ENCODE data around the gene ACP1.
"Not testable (repeated sequence)": the region's sequence is repeated elsewhere in the genome, so short reads cannot be mapped to it uniquely, and the experiment has no call there.

The ACP1 gene

DNA sequence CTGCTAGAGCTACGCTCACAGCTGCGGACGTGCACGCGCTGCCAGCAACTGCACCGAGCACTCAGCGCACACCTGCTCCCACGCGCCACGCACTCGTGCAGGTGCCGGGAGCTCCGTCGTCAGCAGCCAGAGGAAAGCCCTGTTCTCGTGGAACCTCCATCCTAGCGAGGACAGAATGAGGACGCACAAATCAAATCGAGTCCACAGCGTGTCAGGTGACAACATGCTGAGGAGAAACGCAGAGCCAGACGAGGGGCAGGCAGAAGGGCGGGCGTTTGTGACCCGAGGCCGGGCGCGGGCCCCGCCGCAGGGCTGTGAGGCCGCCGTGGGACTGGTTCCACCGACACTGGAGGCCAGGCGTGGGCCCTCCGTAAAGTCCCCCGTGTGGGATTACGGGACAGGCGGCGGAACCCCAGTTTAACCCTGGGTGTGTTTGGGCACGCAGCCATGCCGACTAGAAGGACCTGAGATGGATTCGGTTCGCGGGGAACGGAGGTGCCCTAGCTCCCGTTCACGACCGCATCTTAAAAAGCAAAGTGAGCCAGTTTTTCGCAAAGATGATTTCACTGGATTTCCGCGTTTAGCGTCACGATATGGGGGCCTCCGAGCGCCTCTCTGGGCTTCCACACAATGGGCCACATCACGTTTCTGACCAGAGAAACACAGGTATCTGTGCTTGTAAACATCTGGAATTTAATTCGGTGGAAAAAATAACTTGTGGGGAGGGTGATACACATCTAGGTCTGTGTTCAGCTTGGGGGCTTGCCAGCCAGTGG is 50.0 kb downstream of the ACP1 start:
- no peak for DNase-seq

DNA sequence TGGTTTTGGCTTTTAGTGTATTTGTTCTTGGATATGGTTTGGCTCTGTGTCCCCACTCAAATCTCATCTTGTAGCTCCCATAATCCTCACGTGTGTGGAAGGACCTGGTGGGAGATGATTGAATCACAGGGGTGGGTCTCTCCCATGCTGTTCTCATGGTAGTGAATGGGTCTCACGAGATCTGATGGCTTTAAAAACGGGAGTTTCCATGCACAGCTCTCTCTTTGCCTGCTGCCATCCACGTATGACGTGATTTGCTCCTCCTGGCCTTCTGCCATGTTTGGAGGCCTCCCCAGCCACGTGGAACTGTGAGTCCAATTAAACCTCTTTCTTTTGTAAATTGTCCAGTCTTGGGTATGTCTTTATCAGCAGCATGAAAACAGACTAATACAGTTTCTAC is 51.2 kb downstream of the ACP1 start:
- DNase-seq, result not testable (repeated sequence)

GRCh38 chr2:316381-316780 is 51.6 kb downstream of the ACP1 start:
- no peak for DNase-seq

DNA sequence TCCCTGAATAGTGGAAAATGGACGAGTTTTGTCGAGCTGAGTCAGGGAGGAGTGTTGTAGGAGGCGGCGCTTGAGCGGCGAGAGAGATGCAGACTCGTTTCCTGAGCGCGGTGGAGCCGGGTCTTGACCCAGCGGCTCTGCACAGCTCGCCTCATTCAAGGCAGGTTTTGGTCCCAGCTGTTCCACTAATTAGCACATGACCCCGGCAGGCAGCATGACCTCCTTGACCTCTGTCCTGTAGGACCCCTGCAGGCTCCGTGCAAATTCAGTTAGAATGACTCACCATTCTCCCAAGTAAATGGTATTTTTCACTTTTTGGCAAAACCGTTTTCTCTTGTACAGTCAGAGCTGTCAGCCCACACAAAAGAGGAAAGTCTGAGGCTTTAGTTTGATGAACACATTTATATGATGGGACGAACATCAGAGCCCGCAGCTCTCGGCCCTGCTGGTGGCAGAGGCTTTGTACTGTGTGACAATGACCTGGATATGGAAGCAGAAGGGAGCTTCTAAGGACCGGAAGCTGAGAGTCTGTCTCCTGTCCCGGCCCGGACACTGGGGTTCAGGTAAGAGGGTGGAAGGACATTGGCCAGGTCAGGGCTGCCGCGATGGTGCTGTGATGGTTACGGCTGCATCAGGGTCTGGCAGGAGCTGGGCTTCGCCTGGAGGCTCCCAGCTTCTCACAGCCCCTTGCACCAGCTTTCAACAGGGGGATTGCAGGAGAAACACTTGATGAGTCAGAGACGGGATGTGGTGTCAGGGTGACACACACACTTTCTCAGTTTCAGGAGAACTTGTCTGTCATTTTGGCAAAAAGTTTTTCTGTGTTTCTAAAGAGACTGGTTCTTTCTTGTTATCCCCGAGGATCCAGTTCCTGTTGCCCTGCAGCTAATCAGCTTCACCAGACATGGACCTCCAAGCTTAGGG is 53.0 kb downstream of the ACP1 start:
- DNase-seq, result peak; percentile 77

DNA sequence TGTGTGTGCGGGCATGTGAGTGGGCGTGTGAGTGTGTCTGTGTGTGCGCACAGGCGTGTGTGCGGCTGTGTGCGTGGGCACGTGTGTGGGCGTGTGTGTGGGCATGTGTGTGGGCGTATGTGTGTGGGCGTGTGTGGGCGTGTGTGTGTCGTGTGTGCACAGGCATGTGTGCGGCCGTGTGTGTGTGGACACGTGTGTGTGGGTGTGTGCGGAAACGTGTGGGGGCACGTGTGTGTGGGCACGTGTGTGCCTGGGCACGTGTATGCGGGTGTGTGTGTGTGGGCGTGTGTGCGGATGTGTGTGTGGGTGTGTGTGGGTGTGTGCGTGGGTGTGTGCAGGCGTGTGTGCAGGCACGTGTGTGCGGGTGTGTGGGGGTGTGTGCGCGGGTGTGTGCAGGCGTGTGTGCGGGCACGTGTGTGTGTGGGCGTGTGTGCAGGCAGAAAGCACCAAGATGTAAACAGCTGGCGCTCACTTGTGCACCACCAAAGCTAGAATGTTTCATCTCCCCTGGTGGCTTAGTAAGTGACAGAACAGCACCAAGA is 54.4 kb downstream of the ACP1 start:
- no peak for DNase-seq

DNA sequence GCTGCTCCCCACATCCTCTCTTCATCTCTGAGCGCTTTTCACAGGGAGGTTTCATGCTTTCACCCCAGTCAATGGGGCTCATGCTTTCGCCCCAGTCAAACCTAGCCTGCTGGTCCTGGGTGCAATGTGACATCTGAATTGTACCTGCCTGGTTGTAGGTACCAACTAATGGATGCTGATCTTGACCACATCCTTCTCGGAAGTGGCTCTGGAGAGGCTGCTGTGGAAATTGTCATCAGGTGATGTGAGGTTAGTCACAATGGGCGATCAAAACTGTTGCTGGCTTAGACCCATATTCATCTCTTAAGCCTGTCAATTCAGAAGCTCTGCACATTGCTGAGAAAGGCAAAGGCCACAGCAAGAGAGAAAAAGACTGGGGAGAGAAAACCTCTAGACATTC is 55.8 kb downstream of the ACP1 start:
- DNase-seq, result peak; percentile 20

DNA sequence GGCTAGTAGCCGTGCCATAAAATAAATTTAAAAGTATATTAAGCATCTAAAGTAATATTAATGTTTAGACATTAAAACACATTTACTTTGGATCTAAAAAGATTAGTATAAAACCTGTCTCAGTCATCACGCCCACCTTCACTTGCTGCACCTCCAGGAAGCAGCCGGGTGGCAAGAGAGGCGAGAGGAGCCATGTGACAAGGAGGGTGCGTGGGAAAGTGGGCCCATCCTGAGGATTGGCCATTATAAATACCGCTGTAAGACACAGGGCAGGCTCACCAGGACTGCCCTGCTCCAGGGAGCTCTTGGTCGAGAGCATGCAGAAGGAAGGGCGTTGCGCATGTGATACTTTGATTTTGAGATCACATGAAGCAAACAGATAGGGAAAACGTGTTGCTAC is 57.6 kb downstream of the ACP1 start:
- DNase-seq, result no peak

- no peak for DNase-seq
Measured at GRCh38 chr2:323035-323434, 58.3 kb downstream of the ACP1 start.
